ENCODE results near the gene OR2A5. TPM values are rescaled to one million over a fixed set of nuclear protein-coding genes. Genes with fewer than 3 reads are reported as not detected.

OR2A5 gene
- polyA plus RNA-seq, 1 donor from 2014 or later, result not detected

DNA sequence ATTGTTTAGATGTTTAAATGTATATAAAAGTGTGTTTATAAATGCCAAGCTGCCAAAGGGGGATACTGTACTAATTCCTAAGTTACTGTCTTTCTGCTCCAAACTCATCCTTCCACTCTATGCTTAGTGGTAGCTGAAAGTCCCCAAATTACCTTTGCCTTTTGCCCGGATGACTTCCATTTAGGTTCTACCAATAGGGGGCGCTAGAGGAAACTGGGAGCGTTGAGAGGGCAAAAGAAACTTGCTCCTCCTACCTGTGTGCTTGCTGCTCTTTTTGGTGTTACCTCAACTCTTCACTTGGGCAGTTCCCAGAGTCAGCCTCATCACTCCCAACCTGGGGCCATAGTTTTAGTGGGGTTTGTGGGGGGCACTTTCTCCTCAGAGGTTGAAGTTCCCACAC is 15.0 kb downstream of the OR2A5 start:
- no peaks in the 10 kb centered on the region for H3K4me1 Mint-ChIP-seq
- no peak overlapping the region for H3K4me3 Mint-ChIP-seq
- no peak overlapping the region for H3K27ac Mint-ChIP-seq
- peaks cover 4% of the 10 kb centered on the region for H3K27me3 Mint-ChIP-seq
- H3K36me3 Mint-ChIP-seq, result no peaks in the 10 kb centered on the region
- peaks cover 5 to 14% (median 6%) of the 10 kb centered on the region in 3 donors for H3K9me3 Mint-ChIP-seq

DNA sequence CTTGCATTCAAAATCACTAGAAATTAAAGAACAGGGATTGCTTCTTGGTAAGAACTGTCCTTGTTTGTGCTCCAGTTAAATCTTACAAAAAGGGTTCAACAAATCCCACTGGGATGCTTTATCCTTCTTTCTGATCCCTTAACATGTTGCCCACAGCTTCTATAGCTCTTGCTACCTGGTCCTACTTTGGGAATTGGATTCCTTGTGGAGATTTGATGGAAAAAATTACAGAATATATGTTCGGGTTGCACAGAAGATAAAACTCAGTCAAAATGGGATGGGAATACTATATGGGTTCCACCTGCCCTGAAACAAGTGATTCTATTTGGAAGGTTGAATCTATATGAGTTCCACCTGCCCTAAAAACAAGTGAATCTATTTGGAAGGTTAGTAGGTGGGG is 20.8 kb downstream of the OR2A5 start, which contains the start of gene OR2A25:
TSS of gene OR2A25 (plus strand) at position 301 of the 400 bp plus-strand sequence. CDS start 4,409 bp downstream, outside the sequence.
- Mint-ChIP-seq H3K4me3 (no peak within 1 kb of the TSS), H3K27me3 (peaks cover 3% of the 10 kb centered on the region), H3K4me1 (no peaks in the 10 kb centered on the region), H3K9me3 (peaks cover 2 to 10% (median 5%) of the 10 kb centered on the region in 3 donors), H3K27ac (no peak within 1 kb of the TSS), H3K36me3 (no peaks in the 10 kb centered on the region)

DNA sequence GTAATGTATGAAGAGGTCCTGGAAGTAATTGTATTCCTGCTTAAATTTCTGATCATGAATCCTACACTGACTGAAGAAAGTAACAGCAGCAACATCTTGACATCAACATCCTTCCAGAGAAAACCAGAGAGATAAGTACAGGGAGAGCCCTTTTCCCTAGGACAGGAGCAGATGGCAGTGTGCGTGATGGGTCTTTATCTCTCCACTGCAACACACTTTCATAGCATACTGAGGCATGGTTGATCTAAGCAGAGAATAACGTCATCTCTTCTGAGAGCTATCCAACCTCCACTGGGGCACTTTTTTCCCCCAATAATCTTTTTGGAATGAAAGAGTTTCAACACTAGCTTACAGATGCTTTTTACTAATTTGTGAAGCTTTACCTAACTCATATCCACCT is 21.2 kb downstream of the OR2A5 start:
- Mint-ChIP-seq H3K4me3 (no peak overlapping the region), H3K9me3 (peaks cover 2 to 10% (median 5%) of the 10 kb centered on the region in 3 donors), H3K27me3 (peaks cover 3% of the 10 kb centered on the region), H3K27ac (no peak overlapping the region), H3K4me1 (no peaks in the 10 kb centered on the region), H3K36me3 (no peaks in the 10 kb centered on the region)

DNA sequence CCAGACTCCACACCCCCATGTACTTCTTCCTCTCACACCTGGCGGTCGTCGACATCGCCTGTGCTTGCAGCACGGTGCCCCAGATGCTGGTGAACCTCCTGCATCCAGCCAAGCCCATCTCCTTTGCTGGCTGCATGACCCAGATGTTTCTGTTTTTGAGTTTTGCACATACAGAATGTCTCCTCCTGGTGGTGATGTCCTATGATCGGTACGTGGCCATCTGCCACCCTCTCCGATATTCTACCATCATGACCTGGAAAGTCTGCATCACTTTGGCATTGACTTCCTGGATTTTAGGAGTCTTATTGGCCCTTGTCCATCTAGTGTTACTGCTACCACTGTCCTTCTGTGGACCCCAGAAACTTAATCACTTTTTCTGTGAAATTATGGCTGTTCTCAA is 25.6 kb downstream of the OR2A5 start:
- Mint-ChIP-seq H3K4me3 (no peak overlapping the region), H3K27ac (no peak overlapping the region), H3K36me3 (no peaks in the 10 kb centered on the region), H3K27me3 (peaks cover 1% of the 10 kb centered on the region), H3K4me1 (no peaks in the 10 kb centered on the region), H3K9me3 (peaks cover 0 to 2% (median 2%) of the 10 kb centered on the region in 3 donors)

DNA sequence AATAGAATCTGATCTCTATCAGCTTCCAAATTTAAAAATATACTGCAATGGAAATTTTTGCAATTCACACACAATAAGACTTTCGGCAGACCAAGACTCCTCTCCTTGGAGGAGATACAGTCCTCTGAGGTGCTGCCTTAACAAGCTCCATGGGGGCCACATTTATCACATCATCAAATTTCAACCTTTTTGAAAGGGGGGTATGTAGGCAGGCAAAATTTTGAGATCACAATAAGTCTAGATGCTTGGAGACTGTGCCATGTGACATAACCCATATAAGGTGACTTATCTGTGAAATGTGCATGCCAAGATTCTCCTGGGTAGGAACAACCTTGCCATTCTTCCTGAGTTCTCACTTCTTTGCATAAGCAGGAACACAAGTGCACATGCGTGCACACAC is 37.2 kb downstream of the OR2A5 start, which contains the start of gene OR2A12:
TSS of gene OR2A12 (plus strand) at position 301 of the 400 bp plus-strand sequence. CDS start 8,830 bp downstream, outside the sequence.
- Mint-ChIP-seq H3K36me3 (no peaks in the 10 kb centered on the region), H3K4me3 (no peak within 1 kb of the TSS)

DNA sequence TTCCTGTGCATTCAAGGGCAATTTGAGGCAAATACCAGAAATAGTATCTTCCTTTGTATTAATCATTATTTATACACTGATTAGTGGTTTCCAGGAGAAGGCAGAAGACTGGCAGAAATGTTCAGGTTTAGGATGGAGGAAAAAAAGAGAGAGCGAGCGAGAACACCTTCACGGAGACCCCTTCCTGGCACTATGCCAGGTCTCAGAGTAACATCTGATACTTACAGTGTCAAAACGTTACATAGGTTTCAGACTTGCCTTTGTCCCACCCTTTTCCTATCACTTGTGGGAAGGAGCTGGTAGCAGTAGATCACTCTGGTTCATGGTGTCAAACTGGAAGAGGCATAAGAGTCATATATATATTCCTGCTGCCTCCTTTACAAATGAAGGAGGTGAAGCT is 38.0 kb downstream of the OR2A5 start:
- H3K4me1 Mint-ChIP-seq, result no peaks in the 10 kb centered on the region
- H3K27me3 Mint-ChIP-seq, result no peaks in the 10 kb centered on the region
- no peak overlapping the region for H3K4me3 Mint-ChIP-seq
- no peak overlapping the region for H3K27ac Mint-ChIP-seq
- no peaks in the 10 kb centered on the region for H3K36me3 Mint-ChIP-seq
- H3K9me3 Mint-ChIP-seq, result peaks cover 0 to 4% (median 2%) of the 10 kb centered on the region in 3 donors

More for the DNA sequence above, 37.2 kb downstream of the OR2A5 start, which contains the start of gene OR2A12:
- no peak within 1 kb of the TSS for H3K27ac Mint-ChIP-seq
- peaks cover 0 to 4% (median 2%) of the 10 kb centered on the region in 3 donors for H3K9me3 Mint-ChIP-seq
- H3K27me3 Mint-ChIP-seq, result no peaks in the 10 kb centered on the region
- H3K4me1 Mint-ChIP-seq, result no peaks in the 10 kb centered on the region

DNA sequence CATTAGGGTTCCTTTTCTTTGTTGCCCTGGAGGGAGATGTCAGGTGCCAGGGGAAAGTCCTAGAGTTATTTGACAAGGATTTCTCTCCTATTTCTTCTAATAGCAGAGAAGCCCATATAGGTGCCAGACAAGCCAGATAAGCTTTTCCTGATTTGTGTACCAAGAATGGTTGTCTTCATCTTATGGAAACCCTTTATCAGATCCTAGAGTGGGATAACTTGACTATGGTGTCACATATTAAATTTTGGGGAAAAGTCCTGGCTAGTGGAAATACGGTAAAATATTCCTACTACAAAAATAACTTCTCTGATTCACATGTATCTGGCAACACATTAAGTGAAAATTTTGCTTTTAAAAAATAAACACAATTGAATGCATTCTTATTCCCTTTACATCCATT is 38.5 kb downstream of the OR2A5 start:
- Mint-ChIP-seq H3K27me3 (no peaks in the 10 kb centered on the region), H3K27ac (no peak overlapping the region), H3K4me1 (no peaks in the 10 kb centered on the region), H3K36me3 (no peaks in the 10 kb centered on the region), H3K4me3 (no peak overlapping the region), H3K9me3 (peaks cover 0 to 4% (median 2%) of the 10 kb centered on the region in 3 donors)

DNA sequence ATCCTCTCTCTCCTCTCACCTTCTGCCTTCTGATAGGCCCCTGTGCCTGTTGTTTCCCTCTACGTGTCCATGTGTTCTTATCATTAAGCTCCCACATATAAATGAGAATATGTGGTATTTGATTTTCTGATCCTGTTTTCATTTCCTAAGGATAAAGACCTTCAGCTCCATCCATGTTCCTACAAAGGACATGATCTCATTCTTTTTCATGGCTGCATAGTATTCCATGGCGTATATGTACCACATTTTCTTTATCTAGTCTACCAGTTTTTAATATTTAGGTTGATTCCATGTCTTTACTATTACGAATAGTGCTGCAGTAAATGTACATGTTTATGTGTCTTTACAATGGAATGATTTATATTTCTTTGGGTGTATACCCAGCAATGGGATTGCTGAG is 41.9 kb downstream of the OR2A5 start:
- no peak overlapping the region for H3K27ac Mint-ChIP-seq
- H3K4me3 Mint-ChIP-seq, result no peak overlapping the region
- H3K4me1 Mint-ChIP-seq, result no peaks in the 10 kb centered on the region
- no peaks in the 10 kb centered on the region for H3K36me3 Mint-ChIP-seq
- no peaks in the 10 kb centered on the region for H3K27me3 Mint-ChIP-seq
- H3K9me3 Mint-ChIP-seq, result peaks cover 0 to 7% (median 4%) of the 10 kb centered on the region in 3 donors

DNA sequence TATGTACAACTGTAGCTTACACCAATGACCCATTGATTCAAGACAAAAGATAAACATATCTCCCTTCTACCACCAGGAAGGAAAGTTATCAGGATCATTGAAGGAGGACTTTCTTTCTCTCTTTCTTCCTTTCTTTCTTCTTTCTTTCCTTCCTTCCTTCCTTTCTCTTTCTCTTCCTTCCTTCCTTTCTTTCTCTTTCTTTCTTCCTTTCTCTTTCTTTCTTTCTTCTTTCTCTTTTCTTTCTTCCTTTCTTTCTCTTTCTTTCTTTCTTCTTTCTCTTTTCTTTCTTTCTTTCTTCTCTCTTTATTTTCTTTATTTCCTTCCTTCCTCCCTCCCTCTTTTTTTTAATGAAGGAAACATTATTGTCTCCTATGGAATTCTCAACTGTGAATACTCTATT is 50.0 kb downstream of the OR2A5 start:
- Mint-ChIP-seq H3K36me3 (peaks cover 2% of the 10 kb centered on the region), H3K4me1 (no peaks in the 10 kb centered on the region), H3K9me3 (peaks cover 0 to 5% (median 0%) of the 10 kb centered on the region in 3 donors), H3K4me3 (no peak overlapping the region), H3K27ac (no peak overlapping the region), H3K27me3 (peaks cover 6% of the 10 kb centered on the region)

DNA sequence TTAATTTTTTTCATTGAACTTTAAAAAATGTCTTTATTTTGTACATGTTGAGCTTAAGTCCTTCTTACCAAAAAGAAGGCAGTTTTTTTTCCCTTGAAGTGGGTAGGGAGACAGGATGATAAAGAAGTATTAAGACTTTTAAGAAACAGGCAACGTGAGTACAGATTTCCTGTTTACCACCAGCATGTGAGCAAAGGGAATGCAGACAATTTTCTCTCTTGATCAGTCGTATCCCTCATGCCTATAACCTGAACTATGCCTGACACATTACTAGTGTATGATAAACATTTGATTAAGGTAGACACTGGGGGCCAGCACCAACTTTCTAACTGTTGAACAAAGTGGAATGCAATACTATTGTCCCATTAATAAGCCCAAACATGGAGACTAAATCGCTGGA is 51.9 kb downstream of the OR2A5 start:
- Mint-ChIP-seq H3K4me3 (no peak overlapping the region), H3K4me1 (no peaks in the 10 kb centered on the region), H3K9me3 (no peaks in the 10 kb centered on the region), H3K27me3 (peaks cover 6% of the 10 kb centered on the region), H3K36me3 (peaks cover 2% of the 10 kb centered on the region), H3K27ac (no peak overlapping the region)

DNA sequence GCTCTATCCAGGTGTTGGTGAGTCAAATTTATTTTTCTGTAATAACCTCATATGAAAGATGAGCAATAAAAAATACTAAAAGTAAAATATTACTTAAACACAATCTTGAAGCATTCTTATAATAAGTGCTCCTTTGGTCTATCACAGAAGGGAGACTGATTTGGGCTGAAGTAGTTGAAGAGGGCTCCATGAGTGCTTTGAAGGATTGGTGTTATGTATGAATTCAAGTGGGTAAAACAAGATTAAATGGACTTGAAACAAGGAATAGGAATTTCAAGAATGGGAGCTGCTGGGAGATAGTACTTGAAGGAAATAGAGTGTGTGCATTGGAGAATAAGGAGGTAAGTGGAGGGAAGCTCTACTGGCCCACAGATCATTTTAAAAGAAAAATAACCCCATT is 53.3 kb downstream of the OR2A5 start:
- Mint-ChIP-seq H3K4me1 (no peaks in the 10 kb centered on the region), H3K36me3 (no peaks in the 10 kb centered on the region), H3K27me3 (peaks cover 4% of the 10 kb centered on the region), H3K4me3 (no peak overlapping the region), H3K9me3 (no peaks in the 10 kb centered on the region), H3K27ac (no peak overlapping the region)

DNA sequence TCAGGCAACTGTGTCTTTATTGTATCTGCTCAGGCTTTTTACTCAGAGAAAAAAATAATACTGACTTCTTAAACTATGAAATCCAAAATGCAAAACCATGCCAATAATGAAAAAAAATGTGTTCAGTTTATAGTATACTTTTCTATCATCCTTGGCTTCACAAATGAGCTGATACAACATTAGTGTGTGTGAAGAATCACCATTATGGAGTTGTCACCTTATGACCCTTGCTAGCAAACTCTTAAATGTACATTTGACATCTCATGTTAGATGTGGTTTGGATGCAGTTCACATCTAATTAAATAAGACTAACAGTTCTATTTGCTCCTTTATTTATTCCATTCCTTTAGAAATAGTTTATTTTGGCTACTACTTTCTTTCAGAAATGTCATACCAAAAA is 56.5 kb downstream of the OR2A5 start:
- Mint-ChIP-seq H3K27me3 (peaks cover 4% of the 10 kb centered on the region), H3K27ac (no peak overlapping the region), H3K4me3 (no peak overlapping the region), H3K4me1 (no peaks in the 10 kb centered on the region), H3K9me3 (peaks cover 0 to 4% (median 0%) of the 10 kb centered on the region in 3 donors), H3K36me3 (no peaks in the 10 kb centered on the region)

Other genes starting within 250 kb of the OR2A5 start
- 10.2 TPM for gene TCAF1, start 146.8 kb upstream of the OR2A5 start, polyA plus RNA-seq
- not detected for gene OR2F2, start 113.7 kb upstream of the OR2A5 start, polyA plus RNA-seq
- not detected for gene OR2F1, start 94.1 kb upstream of the OR2A5 start, polyA plus RNA-seq
- not detected for gene OR6B1, start 48.6 kb upstream of the OR2A5 start, polyA plus RNA-seq
- not detected for gene OR2A25, start 20.9 kb downstream of the OR2A5 start, polyA plus RNA-seq
- not detected for gene OR2A12, start 37.3 kb downstream of the OR2A5 start, polyA plus RNA-seq
- gene OR2A2, start 60.6 kb downstream of the OR2A5 start, polyA plus RNA-seq, result not detected
- gene OR2A14, start 74.2 kb downstream of the OR2A5 start, polyA plus RNA-seq, result not detected
- not detected for gene CTAGE4, start 134.5 kb downstream of the OR2A5 start, polyA plus RNA-seq
- gene ARHGEF35, start 146.9 kb downstream of the OR2A5 start, polyA plus RNA-seq, result 0.86 TPM
- not detected for gene OR2A42, start 190.7 kb downstream of the OR2A5 start, polyA plus RNA-seq
- 1.1 TPM for gene OR2A7, start 215.8 kb downstream of the OR2A5 start, polyA plus RNA-seq
- 0.33 TPM for gene CTAGE8, start 220.3 kb downstream of the OR2A5 start, polyA plus RNA-seq